ENCODE results near the gene SRR.

The SRR gene

GRCh38 chr17:2336852-2337543 is 33.2 kb downstream of the SRR start, which contains the start of gene SGSM2:
Gene SGSM2 (plus strand): TSS chr17:2337501. CDS start chr17:2337689, 188 bp downstream.
- DNase-seq (ENCODE audit: low read depth, low spot score) = no peak
- H3K9me3 ChIP-seq (ENCODE audit: insufficient read depth, low read length) = no peaks in the 10 kb centered on the region
- peaks cover 4% of the 10 kb centered on the region for H3K4me1 ChIP-seq (ENCODE audit: insufficient read depth, insufficient read length)
- peak within 1 kb of the TSS; percentile 99 for H3K9ac ChIP-seq (ENCODE audit: insufficient read length, low read depth)
- peaks cover 44% of the 10 kb centered on the region for H3K36me3 ChIP-seq (ENCODE audit: insufficient read depth, insufficient read length, low read length)
- peak within 1 kb of the TSS; percentile 98 for H3K4me3 ChIP-seq (ENCODE audit: insufficient read length, low read depth)
- no peaks in the 10 kb centered on the region for H3K27me3 ChIP-seq (ENCODE audit: insufficient read depth, insufficient read length)
- no peak for TF ChIP-seq SUZ12 (IDR thresholded peaks at IDR 0.05; ENCODE audit: extremely low read depth, insufficient read depth, insufficient read length)
- no peak for TF ChIP-seq ZNF274 (IDR thresholded peaks at IDR 0.05; ENCODE audit: low read depth, low read length)
- no peak for TF ChIP-seq YY1 (IDR thresholded peaks at IDR 0.05; ENCODE audit: insufficient read depth, insufficient read length)

GRCh38 chr17:2337544-2338314 is 34.0 kb downstream of the SRR start:
- DNase-seq (ENCODE audit: low read depth, low spot score) = no peak
- peaks cover 4% of the 10 kb centered on the region for H3K4me1 ChIP-seq (ENCODE audit: insufficient read depth, insufficient read length)
- no peaks in the 10 kb centered on the region for H3K9me3 ChIP-seq (ENCODE audit: insufficient read depth, low read length)
- peaks cover 39% of the 10 kb centered on the region for H3K36me3 ChIP-seq (ENCODE audit: insufficient read depth, insufficient read length, low read length)
- H3K4me3 ChIP-seq (ENCODE audit: insufficient read length, low read depth) = peak overlapping the region; percentile 98
- H3K9ac ChIP-seq (ENCODE audit: insufficient read length, low read depth) = peak overlapping the region; percentile 99
- TF ChIP-seq SUZ12 (IDR thresholded peaks at IDR 0.05; ENCODE audit: extremely low read depth, insufficient read depth, insufficient read length) (no peak), YY1 (IDR thresholded peaks at IDR 0.05; ENCODE audit: insufficient read depth, insufficient read length) (no peak), ZNF274 (IDR thresholded peaks at IDR 0.05; ENCODE audit: low read depth, low read length) (no peak)
- no peaks in the 10 kb centered on the region for H3K27me3 ChIP-seq (ENCODE audit: insufficient read depth, insufficient read length)

- H3K4me3 ChIP-seq (ENCODE audit: insufficient read length, low read depth) = peak overlapping the region; percentile 98
- peak overlapping the region; percentile 99 for H3K9ac ChIP-seq (ENCODE audit: insufficient read length, low read depth)
These were observed 34.5 kb downstream of the SRR start for GRCh38 chr17:2338315-2338657.

DNA sequence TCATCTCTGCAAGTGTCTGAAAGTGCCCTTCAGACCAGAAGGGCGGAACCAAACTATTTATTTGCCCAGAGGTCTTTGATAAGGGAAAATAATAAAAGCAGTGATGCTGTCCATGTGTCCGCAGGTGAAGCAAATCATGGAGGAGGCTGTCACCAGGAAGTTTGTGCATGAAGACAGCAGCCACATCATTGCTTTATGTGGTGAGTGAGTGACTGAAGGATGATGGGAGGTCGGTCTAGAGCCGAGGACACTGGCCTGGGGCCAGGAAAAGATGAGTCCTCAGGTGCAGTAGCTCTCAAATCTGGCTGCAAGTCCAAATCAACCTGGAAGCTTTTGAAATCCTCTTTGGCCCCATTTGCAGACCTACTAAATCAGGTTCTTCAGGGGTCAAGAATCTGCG is 39.7 kb downstream of the SRR start:
- Histone ChIP-seq H3K4me1 (ENCODE audit: insufficient read depth, insufficient read length) (peaks cover 2% of the 10 kb centered on the region), H3K9ac (ENCODE audit: insufficient read length, low read depth) (no peak overlapping the region), H3K36me3 (ENCODE audit: insufficient read depth, insufficient read length, low read length) (peaks cover 30% of the 10 kb centered on the region), H3K27me3 (ENCODE audit: insufficient read depth, insufficient read length) (no peaks in the 10 kb centered on the region), H3K9me3 (ENCODE audit: insufficient read depth, low read length) (no peaks in the 10 kb centered on the region), H3K4me3 (ENCODE audit: insufficient read length, low read depth) (no peak overlapping the region)
- DNase-seq (ENCODE audit: low read depth, low spot score) = no peak
- TF ChIP-seq ZNF274 (IDR thresholded peaks at IDR 0.05; ENCODE audit: low read depth, low read length) = no peak

More at GRCh38 chr17:2338315-2338657, 34.5 kb downstream of the SRR start:
- peaks cover 4% of the 10 kb centered on the region for H3K4me1 ChIP-seq (ENCODE audit: insufficient read depth, insufficient read length)
- no peaks in the 10 kb centered on the region for H3K9me3 ChIP-seq (ENCODE audit: insufficient read depth, low read length)
- TF ChIP-seq YY1 (IDR thresholded peaks at IDR 0.05; ENCODE audit: insufficient read depth, insufficient read length) = no peak
- no peak for TF ChIP-seq ZNF274 (IDR thresholded peaks at IDR 0.05; ENCODE audit: low read depth, low read length)
- no peak for TF ChIP-seq SUZ12 (IDR thresholded peaks at IDR 0.05; ENCODE audit: extremely low read depth, insufficient read depth, insufficient read length)
- peaks cover 36% of the 10 kb centered on the region for H3K36me3 ChIP-seq (ENCODE audit: insufficient read depth, insufficient read length, low read length)
- no peaks in the 10 kb centered on the region for H3K27me3 ChIP-seq (ENCODE audit: insufficient read depth, insufficient read length)
- DNase-seq (ENCODE audit: low read depth, low spot score) = no peak

- Histone ChIP-seq H3K9ac (ENCODE audit: insufficient read length, low read depth) (no peak overlapping the region), H3K27me3 (ENCODE audit: insufficient read depth, insufficient read length) (no peaks in the 10 kb centered on the region), H3K4me3 (ENCODE audit: insufficient read length, low read depth) (no peak overlapping the region), H3K36me3 (ENCODE audit: insufficient read depth, insufficient read length, low read length) (peaks cover 30% of the 10 kb centered on the region), H3K4me1 (ENCODE audit: insufficient read depth, insufficient read length) (peaks cover 2% of the 10 kb centered on the region), H3K9me3 (ENCODE audit: insufficient read depth, low read length) (no peaks in the 10 kb centered on the region)
- TF ChIP-seq ZNF274 (IDR thresholded peaks at IDR 0.05; ENCODE audit: low read depth, low read length) = no peak
- TF ChIP-seq SUZ12 (IDR thresholded peaks at IDR 0.05; ENCODE audit: extremely low read depth, insufficient read depth, insufficient read length) = no peak
- TF ChIP-seq YY1 (IDR thresholded peaks at IDR 0.05; ENCODE audit: insufficient read depth, insufficient read length) = no peak
- no peak for DNase-seq (ENCODE audit: low read depth, low spot score)
These were observed 40.8 kb downstream of the SRR start for GRCh38 chr17:2344528-2344927.

- TF ChIP-seq ZNF274 (IDR thresholded peaks at IDR 0.05; ENCODE audit: low read depth, low read length) = no peak
- TF ChIP-seq SUZ12 (IDR thresholded peaks at IDR 0.05; ENCODE audit: extremely low read depth, insufficient read depth, insufficient read length) = no peak
- no peak for TF ChIP-seq YY1 (IDR thresholded peaks at IDR 0.05; ENCODE audit: insufficient read depth, insufficient read length)
- Histone ChIP-seq H3K9ac (ENCODE audit: insufficient read length, low read depth) (no peak overlapping the region), H3K4me3 (ENCODE audit: insufficient read length, low read depth) (no peak overlapping the region), H3K4me1 (ENCODE audit: insufficient read depth, insufficient read length) (peaks cover 2% of the 10 kb centered on the region), H3K36me3 (ENCODE audit: insufficient read depth, insufficient read length, low read length) (peaks cover 29% of the 10 kb centered on the region), H3K9me3 (ENCODE audit: insufficient read depth, low read length) (no peaks in the 10 kb centered on the region), H3K27me3 (ENCODE audit: insufficient read depth, insufficient read length) (no peaks in the 10 kb centered on the region)
- DNase-seq (ENCODE audit: low read depth, low spot score) = no peak
These were observed 42.7 kb downstream of the SRR start for GRCh38 chr17:2346475-2346874.
